ENCODE measurements around the gene TFCP2. TPM values are rescaled to one million over a fixed set of nuclear protein-coding genes. Genes with fewer than 3 reads are reported as not detected.

Gene TFCP2
- total and polyA plus RNA-seq, 2 of the 13 experiments (the other 11 are each of a cell fraction or from before 2014, with no cell fraction given): 7.6 to 10.0 TPM

- TF ChIP-seq MED8 (CRISPR knock-in tag; IDR thresholded peaks at IDR 0.05; ENCODE audit: insufficient replicate concordance) (peak; percentile 33), SOX13 (IDR thresholded peaks at IDR 0.05) (no peak), SOX13 (CRISPR knock-in tag; conservative IDR thresholded peaks at IDR 0.05 in 1 of 2, IDR thresholded peaks at IDR 0.05 in 1 of 2) (peak in 1 of 2 experiments; percentile 28; a peak in 1 of 4 replicates), CBX2 (IDR thresholded peaks at IDR 0.05; ENCODE audit: low read depth, low read length) (no peak), CBX2 (CRISPR knock-in tag; IDR thresholded peaks at IDR 0.05; ENCODE audit: low read depth) (no peak), CERS6 (CRISPR knock-in tag; IDR thresholded peaks at IDR 0.05) (no peak), ZNF510 (CRISPR knock-in tag; IDR thresholded peaks at IDR 0.05; ENCODE audit: low read depth) (peak; percentile 32; the same call in 1 of the 2 replicates), ZBTB20 (CRISPR knock-in tag; IDR thresholded peaks at IDR 0.05; ENCODE audit: borderline replicate concordance, low read depth) (peak; percentile 48; the same call in 1 of the 2 replicates), POLR2G (IDR thresholded peaks at IDR 0.05; ENCODE audit: low read depth, low read length) (peak; percentile 86), GZF1 (CRISPR knock-in tag; IDR thresholded peaks at IDR 0.05) (no peak), ZNF710 (CRISPR knock-in tag; IDR thresholded peaks at IDR 0.05; ENCODE audit: borderline replicate concordance) (peak; percentile 36; the same call in 1 of the 2 replicates), TRAFD1 (CRISPR knock-in tag; IDR thresholded peaks at IDR 0.05; ENCODE audit: borderline replicate concordance) (no peak), ZBTB3 (CRISPR knock-in tag; IDR thresholded peaks at IDR 0.05; ENCODE audit: borderline replicate concordance, low read depth) (no peak), REL (CRISPR knock-in tag; conservative IDR thresholded peaks at IDR 0.05) (no peak; the same call in 1 of the 2 replicates), ATF5 (CRISPR knock-in tag; IDR thresholded peaks at IDR 0.05; ENCODE audit: low read depth) (peak; percentile 49; the same call in 1 of the 2 replicates), KMT2B (CRISPR knock-in tag; IDR thresholded peaks at IDR 0.05) (peak; percentile 22), DR1 (CRISPR knock-in tag; IDR thresholded peaks at IDR 0.05) (no peak; the same call in 1 of the 2 replicates), NR2C2 (CRISPR knock-in tag; IDR thresholded peaks at IDR 0.05; ENCODE audit: borderline replicate concordance) (peak; percentile 93), ZNF576 (CRISPR knock-in tag; IDR thresholded peaks at IDR 0.05) (no peak), ZFP37 (CRISPR knock-in tag; IDR thresholded peaks at IDR 0.05; ENCODE audit: borderline replicate concordance) (no peak), DDIT3 (CRISPR knock-in tag; IDR thresholded peaks at IDR 0.05) (no peak), ZNF550 (CRISPR knock-in tag; IDR thresholded peaks at IDR 0.05; ENCODE audit: borderline replicate concordance) (no peak)
Measured at GRCh38 chr12:51172515-51173431, at the start of gene TFCP2 (continued).

Data from HepG2 (cell line).